Mesendoderm (in vitro differentiated cells): ENCODE measurements around the gene PRDM16.

ENCODE experiments used
- DNase-seq: peaks from one replicate; pipeline ENCODE4 v3.0.0; 2013
- H2AK5ac ChIP-seq: 2 replicates; pipeline ENCODE4 v1.6.1; 2013; ENCODE audit warnings: low read length, inconsistent platforms
- H2BK120ac ChIP-seq: 2 replicates; pipeline ENCODE4 v1.6.1; 2013; ENCODE audit warnings: low read depth, mild to moderate bottlenecking, low read length, moderate library complexity, mixed read lengths
- H2BK15ac ChIP-seq: replicated peaks from 2 replicates; pipeline ENCODE4 v1.6.1; 2013; ENCODE audit warnings: low read depth, mild to moderate bottlenecking, moderate library complexity
- H2BK5ac ChIP-seq: 2 replicates; pipeline ENCODE4 v1.6.1; 2013; ENCODE audit warnings: low read length, inconsistent platforms
- H3K18ac ChIP-seq: 2 replicates; pipeline ENCODE4 v1.6.1; 2013; ENCODE audit warnings: mild to moderate bottlenecking, low read length, mixed read lengths
- H3K23ac ChIP-seq: one replicate; pipeline ENCODE4 v1.6.1; 2013; ENCODE audit warnings: low read length
- H3K27ac ChIP-seq: 2 replicates; pipeline ENCODE4 v1.5.1; 2013; ENCODE audit warnings: low read depth, mild to moderate bottlenecking, inconsistent platforms, low read length, moderate library complexity
- H3K27me3 ChIP-seq: 2 replicates; pipeline ENCODE4 v1.6.1; 2013; ENCODE audit warnings: low read length, control low read depth, mild to moderate bottlenecking, inconsistent platforms; ENCODE audit not compliant: insufficient read depth, poor library complexity
- H3K36me3 ChIP-seq: 2 replicates; pipeline ENCODE4 v1.6.1; 2013; ENCODE audit warnings: low read length, inconsistent platforms; ENCODE audit not compliant: control insufficient read depth, insufficient read depth
- H3K4ac ChIP-seq: one replicate; pipeline ENCODE4 v1.6.1; 2013; ENCODE audit warnings: low read depth, mild to moderate bottlenecking, low read length, moderate library complexity
- H3K4me1 ChIP-seq: 2 replicates; pipeline ENCODE4 v1.6.1; 2013; ENCODE audit warnings: low read depth, low read length, inconsistent platforms; ENCODE audit not compliant: control insufficient read depth
- H3K4me2 ChIP-seq: 2 replicates; pipeline ENCODE4 v1.6.1; 2013; ENCODE audit warnings: low read length
- H3K4me3 ChIP-seq: 2 replicates; pipeline ENCODE4 v1.5.1; 2013; ENCODE audit warnings: mild to moderate bottlenecking, low read length
- H3K56ac ChIP-seq: one replicate; pipeline ENCODE4 v1.6.1; 2013; ENCODE audit warnings: low read length
- H3K79me1 ChIP-seq: 2 replicates; pipeline ENCODE4 v1.6.1; 2013; ENCODE audit warnings: low read length, inconsistent platforms
- H3K79me2 ChIP-seq: 2 replicates; pipeline ENCODE4 v1.6.1; 2013; ENCODE audit warnings: mild to moderate bottlenecking, low read length; ENCODE audit not compliant: control insufficient read depth, insufficient read depth
- H3K9ac ChIP-seq: 2 replicates; pipeline ENCODE4 v1.6.1; 2013; ENCODE audit warnings: low read length, inconsistent platforms
- H4K5ac ChIP-seq: one replicate; pipeline ENCODE4 v1.6.1; 2013; ENCODE audit warnings: low read length
- H4K8ac ChIP-seq: one replicate; pipeline ENCODE4 v1.6.1; 2013; ENCODE audit warnings: low read depth, mild to moderate bottlenecking, control low read depth, low read length, moderate library complexity
- WGBS: extraction: QIAGEN DNeasy Blood & Tissue Kit; methylation state at CpG from one replicate; pipeline ENCODE4 v1.1.7; 2013; ENCODE audit warnings: low lambda C conversion rate, missing lambda C conversion rate; ENCODE audit not compliant: insufficient coverage; ENCODE audit errors: extremely low coverage; 5-methylcytosine and 5-hydroxymethylcytosine counted together

The PRDM16 gene

DNA sequence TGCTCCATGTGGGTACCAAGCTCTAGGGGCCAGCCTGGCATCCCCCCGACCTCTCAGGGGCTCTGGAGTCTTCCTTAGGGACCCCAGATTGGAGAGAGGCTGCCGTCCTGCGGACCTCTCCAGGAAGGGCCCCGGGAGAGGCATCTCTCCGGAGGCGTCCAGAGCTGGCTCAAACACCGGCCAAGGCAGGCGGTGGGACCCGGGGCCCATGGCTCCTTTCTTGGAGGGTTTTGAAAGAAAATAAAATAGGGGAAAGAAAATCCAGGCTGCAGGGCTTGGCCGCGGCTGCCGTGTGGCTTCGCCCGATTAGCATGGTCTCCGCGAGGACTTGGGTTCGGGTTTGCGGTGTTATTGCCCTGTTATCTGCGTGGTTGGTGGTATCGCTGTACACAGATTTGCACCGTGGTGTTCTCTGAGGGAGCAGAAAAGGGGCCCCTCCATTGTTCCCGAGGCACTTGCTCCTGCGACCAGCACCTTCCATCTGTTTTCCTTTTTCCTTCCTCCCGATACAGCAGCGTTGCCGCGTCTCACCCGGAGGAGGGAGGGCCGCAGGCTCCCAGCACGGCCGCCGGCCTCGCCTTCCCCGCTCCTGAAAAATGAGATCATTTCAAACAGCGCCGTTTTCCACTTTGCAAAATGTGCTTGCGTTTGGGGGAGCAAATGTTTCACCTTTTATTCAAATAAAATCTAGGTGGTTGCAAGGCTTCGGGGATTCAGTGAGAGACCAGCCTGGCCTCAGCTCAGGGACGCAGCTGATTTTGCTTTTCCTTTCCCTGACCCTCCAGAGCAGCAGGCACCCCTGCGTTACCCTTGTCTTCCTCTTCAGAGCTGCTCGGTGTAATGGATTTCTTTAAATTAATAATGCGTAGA is 86.3 kb downstream of the PRDM16 start:
- no peak overlapping the region for H3K23ac ChIP-seq
- WGBS: no CpG with 5 or more reads among the region's 42 CpGs
- no peaks in the 10 kb centered on the region for H3K4me1 ChIP-seq
- H3K9ac ChIP-seq: no peak overlapping the region
- H3K36me3 ChIP-seq: no peaks in the 10 kb centered on the region
- no peak overlapping the region for H2BK120ac ChIP-seq
- H3K4me2 ChIP-seq: no peak overlapping the region
- no peak overlapping the region for H3K18ac ChIP-seq
- no peak for DNase-seq
- no peak overlapping the region for H3K4ac ChIP-seq
- no peaks in the 10 kb centered on the region for H3K27me3 ChIP-seq
- no peaks in the 10 kb centered on the region for H3K79me1 ChIP-seq
- no peaks in the 10 kb centered on the region for H3K79me2 ChIP-seq
- H4K8ac ChIP-seq: no peak overlapping the region
- no peak overlapping the region for H2BK5ac ChIP-seq
- no peak overlapping the region for H3K4me3 ChIP-seq
- H2BK15ac ChIP-seq: no peak overlapping the region
- no peak overlapping the region for H4K5ac ChIP-seq
- H3K27ac ChIP-seq: no peak overlapping the region
- no peak overlapping the region for H2AK5ac ChIP-seq
- H3K56ac ChIP-seq: no peak overlapping the region

DNA sequence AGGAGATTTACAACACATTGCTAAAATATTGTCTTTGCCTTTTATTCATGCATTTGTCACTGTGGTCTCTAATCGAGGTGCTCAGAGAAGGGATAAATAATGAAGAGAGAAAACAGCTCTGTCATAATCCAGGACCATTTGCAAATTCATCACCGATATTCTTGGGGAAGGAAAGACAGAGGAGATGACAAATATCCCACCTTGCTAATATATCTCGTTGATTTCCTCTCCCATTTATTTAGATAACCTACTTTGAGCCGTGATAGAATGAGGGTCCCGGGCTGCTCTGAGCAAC is 86.9 kb downstream of the PRDM16 start:
- H3K36me3 ChIP-seq: no peaks in the 10 kb centered on the region

DNA sequence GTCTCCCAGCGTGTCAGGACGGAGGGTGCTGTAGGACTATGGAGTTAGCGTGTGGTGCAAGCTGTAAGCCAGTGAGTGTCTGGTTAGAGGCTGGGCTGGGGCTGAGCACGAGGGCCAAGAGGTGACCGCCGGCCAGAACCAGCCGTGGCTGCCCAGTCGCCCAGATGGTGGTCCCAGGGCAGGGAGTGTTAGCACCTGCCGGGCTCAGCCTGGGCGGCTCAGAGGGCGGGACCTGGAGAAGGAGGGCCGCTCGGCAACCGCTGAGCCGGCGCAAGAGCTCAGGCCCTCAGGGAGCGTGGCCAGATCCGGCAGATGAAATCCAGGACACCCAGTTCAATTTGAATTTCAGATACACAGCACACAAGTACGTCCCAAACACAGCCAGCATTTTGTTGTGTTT is 87.9 kb downstream of the PRDM16 start:
- Histone ChIP-seq H3K27ac (no peak overlapping the region), H3K4me3 (no peak overlapping the region), H3K4me2 (no peak overlapping the region), H2BK5ac (no peak overlapping the region), H3K4me1 (no peaks in the 10 kb centered on the region), H3K27me3 (no peaks in the 10 kb centered on the region), H3K36me3 (no peaks in the 10 kb centered on the region), H2BK15ac (no peak overlapping the region), H3K9ac (no peak overlapping the region), H2AK5ac (no peak overlapping the region), H3K79me1 (no peaks in the 10 kb centered on the region), H3K18ac (no peak overlapping the region), H4K5ac (no peak overlapping the region), H3K56ac (no peak overlapping the region), H4K8ac (no peak overlapping the region), H3K79me2 (no peaks in the 10 kb centered on the region), H3K4ac (no peak overlapping the region), H3K23ac (no peak overlapping the region), H2BK120ac (no peak overlapping the region)
- no CpG with 5 or more reads among the region's 19 CpGs for WGBS
- DNase-seq: no peak

More for the DNA sequence above, 86.9 kb downstream of the PRDM16 start:
- Histone ChIP-seq H3K9ac (no peak overlapping the region), H3K4me3 (no peak overlapping the region), H3K23ac (no peak overlapping the region), H2BK5ac (no peak overlapping the region), H3K18ac (no peak overlapping the region), H2BK120ac (no peak overlapping the region), H3K56ac (no peak overlapping the region), H3K79me1 (no peaks in the 10 kb centered on the region), H4K5ac (no peak overlapping the region), H3K4ac (no peak overlapping the region), H3K27me3 (no peaks in the 10 kb centered on the region), H2BK15ac (no peak overlapping the region), H4K8ac (no peak overlapping the region), H2AK5ac (no peak overlapping the region), H3K4me1 (no peaks in the 10 kb centered on the region), H3K27ac (no peak overlapping the region), H3K79me2 (no peaks in the 10 kb centered on the region), H3K4me2 (no peak overlapping the region)
- no peak for DNase-seq
- WGBS: no CpG with 5 or more reads among the region's 5 CpGs

DNA sequence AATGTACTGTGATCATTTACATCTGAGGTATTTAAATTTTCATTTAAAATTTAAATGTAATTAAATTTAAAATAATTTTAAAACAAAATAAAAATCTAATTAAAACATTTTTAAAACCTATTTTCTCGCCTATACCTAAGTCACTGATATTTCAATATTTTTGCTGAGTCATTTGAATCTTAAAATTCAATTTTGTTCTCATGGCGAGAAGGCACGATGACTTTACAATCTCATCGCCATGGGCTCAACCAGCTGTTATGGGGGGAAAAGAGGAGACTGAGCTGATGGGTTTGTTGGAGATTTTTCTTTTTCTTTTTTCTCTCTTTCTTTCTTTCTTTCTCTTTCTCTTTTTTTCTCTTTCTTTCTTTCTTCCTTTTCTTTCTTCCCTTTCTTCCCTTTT is 89.3 kb downstream of the PRDM16 start:
- WGBS: 100% methylated on average over 1 of the region's 4 CpGs
- H3K36me3 ChIP-seq: no peaks in the 10 kb centered on the region
- no peak overlapping the region for H4K8ac ChIP-seq
- no peak overlapping the region for H2BK15ac ChIP-seq
- H3K27ac ChIP-seq: no peak overlapping the region
- no peak overlapping the region for H3K18ac ChIP-seq
- H2AK5ac ChIP-seq: no peak overlapping the region
- H2BK120ac ChIP-seq: no peak overlapping the region
- no peak overlapping the region for H3K4ac ChIP-seq
- H3K79me1 ChIP-seq: no peaks in the 10 kb centered on the region
- H3K4me1 ChIP-seq: no peaks in the 10 kb centered on the region
- H3K56ac ChIP-seq: no peak overlapping the region
- H2BK5ac ChIP-seq: no peak overlapping the region
- no peaks in the 10 kb centered on the region for H3K27me3 ChIP-seq
- no peak overlapping the region for H3K4me3 ChIP-seq
- H4K5ac ChIP-seq: no peak overlapping the region
- H3K4me2 ChIP-seq: no peak overlapping the region
- H3K79me2 ChIP-seq: no peaks in the 10 kb centered on the region
- H3K23ac ChIP-seq: no peak overlapping the region
- no peak overlapping the region for H3K9ac ChIP-seq
- DNase-seq: no peak

DNA sequence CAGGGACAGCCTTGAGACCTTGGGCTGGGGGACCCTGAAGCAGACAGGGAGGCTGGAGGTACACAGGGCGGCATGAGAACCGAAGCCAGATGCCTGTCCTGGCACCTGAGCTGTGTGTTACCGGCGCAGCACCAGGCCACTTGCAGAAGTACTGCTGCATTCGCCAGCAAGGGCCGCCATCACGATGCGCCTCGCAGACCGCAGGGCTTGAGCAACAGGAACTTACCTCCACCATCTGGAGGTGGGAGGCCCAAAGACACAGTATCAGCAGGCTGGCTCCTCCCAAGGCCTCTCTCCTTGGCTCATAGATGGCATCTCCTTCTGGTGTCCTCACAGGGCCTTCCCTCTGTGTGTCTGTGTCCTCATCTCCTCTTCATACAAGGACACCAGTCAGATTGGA is 90.1 kb downstream of the PRDM16 start:
- H2AK5ac ChIP-seq: no peak overlapping the region
- H2BK5ac ChIP-seq: no peak overlapping the region
- no peaks in the 10 kb centered on the region for H3K36me3 ChIP-seq
- no peak overlapping the region for H4K5ac ChIP-seq
- no peaks in the 10 kb centered on the region for H3K4me1 ChIP-seq
- no peak overlapping the region for H3K23ac ChIP-seq
- no peak overlapping the region for H3K9ac ChIP-seq
- H3K79me2 ChIP-seq: no peaks in the 10 kb centered on the region
- WGBS: no CpG with 5 or more reads among the region's 10 CpGs
- no peaks in the 10 kb centered on the region for H3K79me1 ChIP-seq
- H2BK120ac ChIP-seq: no peak overlapping the region
- no peak overlapping the region for H3K56ac ChIP-seq
- no peak overlapping the region for H3K4ac ChIP-seq
- no peak overlapping the region for H3K18ac ChIP-seq
- no peak overlapping the region for H3K27ac ChIP-seq
- DNase-seq: no peak
- H3K27me3 ChIP-seq: no peaks in the 10 kb centered on the region
- no peak overlapping the region for H2BK15ac ChIP-seq
- no peak overlapping the region for H4K8ac ChIP-seq
- no peak overlapping the region for H3K4me3 ChIP-seq
- H3K4me2 ChIP-seq: no peak overlapping the region

DNA sequence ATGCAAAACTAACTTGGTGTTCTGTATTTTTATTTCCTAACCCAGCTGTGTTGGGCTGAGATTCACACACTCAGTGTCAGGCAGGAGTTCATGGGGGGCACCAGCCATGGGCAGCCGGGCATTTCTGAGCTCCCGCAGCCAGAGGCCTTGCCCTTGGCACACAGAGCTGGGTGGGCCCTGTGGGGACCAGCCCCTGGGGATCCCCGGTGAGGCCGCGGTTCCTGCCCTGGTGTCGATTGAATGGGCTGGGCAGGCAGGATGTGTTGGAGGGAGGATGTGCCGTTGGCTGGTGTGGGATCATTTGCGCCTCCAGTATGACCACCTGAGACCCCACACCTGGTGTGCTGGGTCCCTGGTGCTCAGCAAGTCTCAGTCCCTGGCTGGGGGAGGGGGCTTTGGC is 91.0 kb downstream of the PRDM16 start:
- Histone ChIP-seq H2BK5ac (no peak overlapping the region), H3K4ac (no peak overlapping the region), H3K4me2 (no peak overlapping the region), H3K79me1 (no peaks in the 10 kb centered on the region), H3K18ac (no peak overlapping the region), H3K36me3 (no peaks in the 10 kb centered on the region), H2BK15ac (no peak overlapping the region), H3K27me3 (no peaks in the 10 kb centered on the region), H3K9ac (no peak overlapping the region), H3K27ac (no peak overlapping the region), H3K4me1 (no peaks in the 10 kb centered on the region), H4K5ac (no peak overlapping the region), H2BK120ac (no peak overlapping the region), H3K79me2 (no peaks in the 10 kb centered on the region), H3K23ac (no peak overlapping the region), H2AK5ac (no peak overlapping the region), H4K8ac (no peak overlapping the region), H3K4me3 (no peak overlapping the region), H3K56ac (no peak overlapping the region)
- no CpG with 5 or more reads among the region's 8 CpGs for WGBS
- DNase-seq: no peak
